COLO829 (cell line): Measurements from ENCODE around the gene OR6C2.
"Not testable (repeated sequence)": the region's sequence is repeated elsewhere in the genome, so short reads cannot be mapped to it uniquely, and the experiment has no call there.

Experiments used
- DNase-seq: peaks from one replicate; pipeline ENCODE4 v3.0.0; 2012; ENCODE audit warnings: low spot score

OR6C2 gene

DNA sequence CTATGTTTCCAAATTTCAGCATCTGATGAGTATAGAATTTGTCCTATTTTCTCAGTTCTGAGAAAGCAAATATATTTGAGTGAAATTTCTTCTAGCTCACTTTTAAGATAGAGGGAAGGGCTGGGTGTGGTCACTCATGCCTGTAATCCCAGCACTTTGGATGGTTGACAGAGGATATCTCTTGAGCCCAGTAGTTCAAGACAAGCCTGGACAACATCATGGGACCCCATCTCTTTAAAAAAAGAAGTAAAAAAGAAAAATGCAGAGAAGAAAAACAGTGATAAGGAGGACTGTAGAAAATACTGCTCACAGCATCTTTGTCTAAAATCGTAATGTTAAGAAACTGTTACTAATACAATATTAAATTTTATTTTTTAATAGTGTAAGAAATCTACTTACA lies 28.4 kb downstream of the OR6C2 start:
- DNase-seq = no peak

DNA sequence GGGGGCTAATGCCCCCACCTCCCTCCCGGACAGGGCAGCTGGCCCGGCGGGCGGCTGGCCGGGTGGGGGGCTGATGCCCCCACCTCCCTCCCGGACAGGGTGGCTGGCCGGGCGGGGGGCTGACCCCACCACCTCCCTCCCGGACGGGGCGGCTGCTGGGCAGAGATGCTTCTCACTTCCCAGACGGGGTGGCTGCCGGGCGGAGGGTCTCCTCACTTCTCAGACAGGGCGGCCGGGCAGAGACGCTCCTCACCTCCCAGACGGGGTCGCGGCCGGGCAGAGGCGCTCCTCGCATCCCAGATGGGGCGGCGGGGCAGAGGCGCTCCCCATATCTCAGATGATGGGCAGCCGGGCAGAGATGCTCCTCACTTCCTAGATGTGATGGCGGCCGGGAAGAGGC lies 35.3 kb downstream of the OR6C2 start:
- DNase-seq = not testable (repeated sequence)

DNA sequence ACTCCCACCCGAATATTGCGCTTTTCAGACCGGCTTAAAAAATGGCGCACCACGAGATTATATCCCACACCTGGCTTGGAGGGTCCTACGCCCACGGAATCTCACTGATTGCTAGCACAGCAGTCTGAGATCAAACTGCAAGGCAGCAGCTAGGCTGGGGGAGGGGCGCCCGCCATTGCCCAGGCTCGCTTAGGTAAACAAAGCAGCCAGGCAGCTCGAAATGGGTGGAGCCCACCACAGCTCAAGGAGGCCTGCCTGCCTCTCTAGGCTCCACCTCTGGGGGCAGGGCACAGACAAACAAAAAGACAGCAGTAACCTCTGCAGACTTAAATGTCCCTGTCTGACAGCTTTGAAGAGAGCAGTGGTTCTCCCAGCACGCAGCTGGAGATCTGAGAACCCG lies 40.4 kb downstream of the OR6C2 start:
- not testable (repeated sequence) for DNase-seq

DNA sequence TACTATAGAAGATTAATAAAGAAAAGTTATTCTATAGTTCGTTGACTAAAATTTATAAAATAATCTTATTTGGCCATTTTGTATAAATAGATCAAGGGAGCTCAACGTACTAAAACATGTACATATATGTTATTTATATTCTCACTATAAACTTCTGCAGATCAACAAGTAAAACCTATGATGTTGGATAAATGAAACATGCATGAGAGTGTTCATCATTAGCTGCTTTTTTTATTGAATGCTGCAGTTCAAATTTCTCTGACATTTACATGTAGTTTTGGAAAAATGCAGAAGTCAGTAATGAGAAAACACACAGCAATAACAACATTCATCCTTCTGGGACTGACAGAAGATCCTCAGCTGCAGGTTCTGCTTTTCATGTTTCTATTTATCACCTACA lies 48.2 kb downstream of the OR6C2 start, which contains the start of gene OR6C68:
OR6C68 (plus strand) TSS at position 301 of the 400 bp plus-strand sequence; CDS start at position 301, 0 bp downstream.
- no peak for DNase-seq

DNA sequence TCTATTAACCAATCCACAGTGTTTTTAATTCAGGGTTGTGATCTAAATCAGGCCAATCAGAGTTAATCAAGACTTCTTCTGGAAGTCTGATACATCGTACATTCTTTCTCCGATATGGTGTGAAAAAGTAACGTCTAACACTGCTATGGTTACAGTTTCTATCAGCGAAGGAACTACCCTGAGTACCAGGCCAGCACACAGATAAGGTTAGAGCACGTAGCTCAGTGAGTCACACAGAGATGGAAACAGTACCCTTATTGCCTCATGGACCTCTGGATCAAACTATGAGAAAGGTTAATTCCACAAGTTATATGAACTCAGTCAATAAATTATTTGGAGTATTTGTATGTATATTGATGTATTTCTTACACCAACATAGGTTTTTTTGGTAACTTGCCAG lies 51.6 kb downstream of the OR6C2 start:
- DNase-seq = no peak

DNA sequence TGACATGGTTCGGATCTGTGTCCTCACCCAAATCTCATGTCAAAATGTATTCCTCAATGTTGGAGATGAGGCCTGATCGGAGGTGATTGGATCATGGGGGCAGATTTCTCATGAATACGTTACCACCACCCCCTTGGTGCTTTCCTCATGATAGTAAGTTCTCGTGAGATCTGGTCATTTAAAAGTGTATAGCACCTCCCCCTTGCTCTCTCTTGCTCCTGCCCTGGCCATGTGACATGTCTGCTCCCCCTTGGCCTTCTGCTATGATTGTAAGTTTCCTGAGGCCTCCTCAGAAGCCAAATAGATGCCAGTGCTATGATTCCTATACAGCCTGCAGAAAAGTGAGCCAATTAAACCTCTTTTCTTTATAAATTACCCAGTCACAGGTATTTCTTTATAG lies 55.4 kb downstream of the OR6C2 start:
- DNase-seq = no peak

DNA sequence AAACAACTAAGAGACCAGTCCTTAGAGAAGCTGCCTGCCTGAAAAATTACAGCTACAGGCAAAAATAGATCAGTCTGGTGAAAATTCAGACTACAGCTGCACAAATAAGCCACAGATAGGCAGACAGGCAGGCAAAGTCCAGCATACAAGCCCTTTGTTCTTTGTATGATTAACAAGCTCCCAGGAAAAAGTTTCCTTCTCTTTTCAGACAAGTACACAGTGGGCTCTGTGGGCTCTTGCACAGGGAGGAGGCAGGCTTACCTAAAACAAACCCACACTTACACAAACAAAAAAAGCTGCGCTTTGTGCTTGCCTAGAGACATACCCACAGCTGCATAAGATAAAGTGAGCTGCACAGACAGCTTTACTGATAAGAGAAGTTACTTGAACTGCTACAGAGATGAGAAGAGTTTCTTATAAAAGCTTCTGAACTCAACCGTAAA lies 56.0 kb downstream of the OR6C2 start:
- DNase-seq = peak; percentile 53

DNA sequence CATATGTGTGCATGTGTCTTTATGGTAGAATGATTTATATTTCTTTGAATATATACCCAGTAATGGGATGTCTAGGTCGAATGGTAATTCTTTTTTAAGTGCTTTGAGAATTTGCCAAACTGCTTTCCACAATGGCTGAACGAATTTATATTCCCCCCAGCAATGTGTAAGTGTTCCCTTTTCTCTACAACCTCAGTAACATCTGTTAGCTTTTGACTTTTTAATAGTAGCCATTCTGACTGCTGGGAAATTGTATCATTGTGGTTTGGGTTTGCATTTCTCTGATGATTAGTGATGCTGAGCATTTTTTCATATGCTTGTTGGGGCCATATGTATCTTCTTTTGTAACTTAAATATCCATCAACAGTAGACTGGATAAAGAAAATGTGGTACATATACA lies 57.7 kb downstream of the OR6C2 start:
- DNase-seq = no peak
